CD4-positive, alpha-beta memory T cell (primary cell): ENCODE measurements around the gene DRG1. TPM values are rescaled to one million over a fixed set of nuclear protein-coding genes. Genes with fewer than 3 reads are reported as not detected.
"Not testable (repeated sequence)": the region's sequence is repeated elsewhere in the genome, so short reads cannot be mapped to it uniquely, and the experiment has no call there.

Experiments
- CTCF ChIA-PET: fragments of 350-600 bp; sonication (Branson Sonifier 250); formaldehyde crosslinking; loops from one replicate; lab custom pipeline; 2021; ENCODE audit warnings: inconsistent platforms; ENCODE audit not compliant: partially characterized antibody; lab: Charles Lee
- POLR2A ChIA-PET: fragments of 350-600 bp; sonication (Branson Sonifier 250); formaldehyde crosslinking; loops from one replicate; lab custom pipeline; 2021; ENCODE audit not compliant: partially characterized antibody; lab: Charles Lee
- DNase-seq, 5 donors: peaks; one replicate each; pipeline versions ENCODE4 v3.0.0 to v3.0.0-alpha.2; 2020 to 2022; ENCODE audit warnings: mixed read lengths in 1 of 5
- H3K27ac ChIP-seq: one replicate; pipeline ENCODE4 v1.7.0; 2013; ENCODE audit warnings: low read depth, low read length
- H3K27me3 ChIP-seq: 2 replicates; pipeline ENCODE4 v1.7.0; 2013; ENCODE audit warnings: mild to moderate bottlenecking, low read length, moderate library complexity; ENCODE audit not compliant: insufficient read depth
- H3K36me3 ChIP-seq: 2 replicates; pipeline ENCODE4 v1.7.0; 2013; ENCODE audit warnings: mild to moderate bottlenecking, low read length, moderate library complexity; ENCODE audit not compliant: insufficient read depth
- H3K4me1 ChIP-seq: 2 replicates; pipeline ENCODE4 v1.7.0; 2013; ENCODE audit warnings: mild to moderate bottlenecking, low read length, moderate library complexity; ENCODE audit not compliant: insufficient read depth
- H3K4me3 ChIP-seq, 2 donors: one replicate each; pipeline ENCODE4 v1.7.0; 2013; ENCODE audit warnings: low read length in 2 of 2, mild to moderate bottlenecking in 1 of 2
- H3K9me3 ChIP-seq, 2 donors: one replicate each; pipeline ENCODE4 v1.7.0; 2013; ENCODE audit warnings: low read length in 2 of 2, control low read depth in 1 of 2; ENCODE audit not compliant: control insufficient read depth in 1 of 2
- H3K27ac Mint-ChIP-seq, 7 donors: one replicate each; pipeline ENCODE4 v1.8.0; 2020 to 2021; ENCODE audit warnings: mixed read lengths in 7 of 7, mild to moderate bottlenecking in 6 of 7, inconsistent platforms in 3 of 7, moderate library complexity in 3 of 7
- H3K27me3 Mint-ChIP-seq, 2 donors: one replicate each; pipeline ENCODE4 v1.8.0; 2020 to 2021; ENCODE audit warnings: mixed read lengths in 2 of 2
- H3K36me3 Mint-ChIP-seq, 2 donors: one replicate each; pipeline ENCODE4 v1.8.0; 2020 to 2021; ENCODE audit warnings: mixed read lengths in 2 of 2, inconsistent platforms in 1 of 2, mild to moderate bottlenecking in 1 of 2
- H3K4me1 Mint-ChIP-seq, 4 donors: one replicate each; pipeline ENCODE4 v1.8.0; 2020 to 2021; ENCODE audit warnings: mixed read lengths in 4 of 4, mild to moderate bottlenecking in 1 of 4
- H3K4me3 Mint-ChIP-seq, 8 donors: one replicate each; pipeline ENCODE4 v1.8.0; 2020 to 2021; ENCODE audit warnings: mixed read lengths in 8 of 8, mild to moderate bottlenecking in 7 of 8, moderate library complexity in 6 of 8, inconsistent platforms in 3 of 8
- H3K9me3 Mint-ChIP-seq, 8 donors: one replicate each; pipeline ENCODE4 v1.8.0; 2020 to 2021; ENCODE audit warnings: mixed read lengths in 8 of 8, mild to moderate bottlenecking in 5 of 8, inconsistent platforms in 3 of 8, moderate library complexity in 1 of 8
- intact Hi-C: fragments of 100-400 bp; cut with micrococcal nuclease; formaldehyde crosslinking; loops from one replicate; pipeline ENCODE4 v1.15.1; 2023
- polyA plus RNA-seq, 2 donors: library from polyadenylated mRNA; unstranded; fragments of 300-500 nt; fragmentation: Illumina TruSeq; gene quantifications; one replicate each; pipeline ENCODE4 v1.2.3, GENCODE V29; 2021
- total RNA-seq, 2 experiments: library from RNA; stranded (reverse); gene quantifications; one replicate each; pipeline ENCODE4 v1.2.3, GENCODE V29; 2021

DRG1 gene
- total and polyA plus RNA-seq, 4 experiments from 2014 or later: 74.8 to 128 (median 81.4) TPM

DNA sequence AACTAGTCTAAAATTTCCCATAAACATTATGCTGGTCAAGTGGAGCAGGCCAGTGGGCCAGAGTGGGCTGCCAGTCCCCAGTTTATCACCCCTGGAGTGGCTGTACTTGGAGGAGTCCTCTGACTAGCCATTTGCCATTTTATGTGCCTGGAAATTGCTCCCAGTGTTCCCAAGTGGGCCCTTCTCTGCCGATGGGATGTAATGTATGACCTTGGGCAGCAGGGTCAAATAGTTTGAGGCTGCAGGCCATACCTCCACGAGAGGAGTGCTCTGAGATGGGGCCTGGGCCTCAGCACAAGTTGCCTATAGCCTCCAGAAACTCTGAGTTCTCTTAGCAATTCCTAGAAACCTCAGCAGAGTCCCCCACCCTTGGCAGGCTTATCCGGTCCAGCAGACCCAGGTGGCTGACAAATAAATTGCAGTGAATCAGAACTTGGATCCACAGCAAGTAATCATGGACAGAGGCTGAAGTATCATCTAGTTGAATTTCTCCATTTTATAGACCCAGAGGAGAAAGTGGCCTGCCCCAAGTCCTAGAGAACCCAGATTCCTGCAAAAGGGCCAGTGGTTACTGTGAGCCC, 35.4 kb upstream of the DRG1 start:
- Mint-ChIP-seq H3K4me1 (no peaks in the 10 kb centered on the region), H3K36me3 (no peaks in the 10 kb centered on the region), H3K27me3 (no peaks in the 10 kb centered on the region), H3K27ac (no peak overlapping the region), H3K4me3 (no peak overlapping the region), H3K9me3 (no peaks in the 10 kb centered on the region)
- Histone ChIP-seq H3K27me3 (no peaks in the 10 kb centered on the region), H3K27ac (no peak overlapping the region), H3K4me1 (no peaks in the 10 kb centered on the region), H3K36me3 (no peaks in the 10 kb centered on the region), H3K9me3 (no peaks in the 10 kb centered on the region), H3K4me3 (no peak overlapping the region)
- intact Hi-C loops: no loop called here
- ChIA-PET CTCF (no interaction called here), POLR2A (no interaction called here)
- DNase-seq: no peak

DNA sequence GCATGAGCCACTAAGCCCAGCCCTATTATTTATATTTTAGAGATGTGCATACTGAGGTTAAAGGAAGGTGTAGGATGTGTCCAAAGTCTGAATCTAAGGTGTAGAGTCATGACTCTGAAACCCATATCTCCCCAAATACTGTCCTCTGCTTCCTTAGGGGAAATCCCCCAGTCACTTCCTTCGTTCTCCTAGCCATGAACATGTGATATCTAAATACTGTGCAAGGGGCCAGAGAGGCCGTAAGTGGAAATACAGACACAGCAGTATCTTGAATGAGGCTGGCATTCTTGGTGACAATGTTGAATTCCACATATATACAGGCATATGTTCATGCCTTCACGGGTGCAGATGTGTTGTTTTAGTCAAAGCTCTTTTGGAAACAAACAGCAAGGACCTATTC, 32.0 kb upstream of the DRG1 start:
- CTCF ChIA-PET: no interaction called here
- Histone ChIP-seq H3K36me3 (no peaks in the 10 kb centered on the region), H3K27ac (no peak overlapping the region), H3K9me3 (no peaks in the 10 kb centered on the region), H3K4me1 (no peaks in the 10 kb centered on the region), H3K27me3 (no peaks in the 10 kb centered on the region), H3K4me3 (no peak overlapping the region)
- POLR2A ChIA-PET: no interaction called here
- Mint-ChIP-seq H3K27me3 (no peaks in the 10 kb centered on the region), H3K9me3 (no peaks in the 10 kb centered on the region), H3K4me1 (no peaks in the 10 kb centered on the region), H3K27ac (no peak overlapping the region), H3K36me3 (no peaks in the 10 kb centered on the region), H3K4me3 (no peak overlapping the region)
- no peak for DNase-seq
- intact Hi-C loops: no loop called here

DNA sequence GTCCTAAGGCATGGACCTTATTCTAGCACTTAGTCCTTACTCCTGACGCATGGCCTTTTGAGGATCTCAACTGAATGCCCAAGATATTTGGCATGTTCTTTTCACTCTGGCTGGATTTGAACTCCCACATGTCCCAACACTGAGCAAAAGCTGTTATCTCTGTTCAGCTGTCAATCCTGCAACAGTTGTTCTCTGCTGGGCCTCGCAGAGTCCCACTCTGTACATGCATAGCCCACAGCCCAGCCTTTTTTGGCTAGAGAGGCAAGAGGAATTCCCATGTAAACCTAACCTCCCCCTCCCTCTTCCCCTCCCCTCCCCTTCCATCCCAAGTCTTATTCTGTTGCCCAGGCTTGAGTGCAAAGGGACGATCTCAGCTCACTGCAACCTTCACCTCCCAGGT, 21.8 kb upstream of the DRG1 start:
- POLR2A ChIA-PET: no interaction called here
- Histone ChIP-seq H3K27me3 (no peaks in the 10 kb centered on the region), H3K36me3 (no peaks in the 10 kb centered on the region), H3K9me3 (no peaks in the 10 kb centered on the region), H3K27ac (no peak overlapping the region), H3K4me1 (no peaks in the 10 kb centered on the region), H3K4me3 (no peak overlapping the region)
- DNase-seq: no peak
- no peaks in the 10 kb centered on the region for H3K27me3 Mint-ChIP-seq
- no peaks in the 10 kb centered on the region for H3K36me3 Mint-ChIP-seq
- H3K4me1 Mint-ChIP-seq: no peaks in the 10 kb centered on the region
- intact Hi-C loops: no loop called here
- no peak overlapping the region for H3K27ac Mint-ChIP-seq
- no peak overlapping the region for H3K4me3 Mint-ChIP-seq
- no peaks in the 10 kb centered on the region for H3K9me3 Mint-ChIP-seq
- CTCF ChIA-PET: no interaction called here

- Histone ChIP-seq H3K36me3 (no peaks in the 10 kb centered on the region), H3K4me3 (no peak overlapping the region), H3K9me3 (no peaks in the 10 kb centered on the region), H3K27me3 (no peaks in the 10 kb centered on the region), H3K4me1 (no peaks in the 10 kb centered on the region), H3K27ac (no peak overlapping the region)
- CTCF ChIA-PET: no interaction called here
- Mint-ChIP-seq H3K4me1 (no peaks in the 10 kb centered on the region), H3K36me3 (no peaks in the 10 kb centered on the region), H3K27ac (no peak overlapping the region), H3K27me3 (no peaks in the 10 kb centered on the region), H3K4me3 (no peak overlapping the region), H3K9me3 (no peaks in the 10 kb centered on the region)
- intact Hi-C loops: no loop called here
- POLR2A ChIA-PET: no interaction called here
- DNase-seq: no peak
Measured at GRCh38 chr22:31378123-31378522, 21.3 kb upstream of the DRG1 start.

DNA sequence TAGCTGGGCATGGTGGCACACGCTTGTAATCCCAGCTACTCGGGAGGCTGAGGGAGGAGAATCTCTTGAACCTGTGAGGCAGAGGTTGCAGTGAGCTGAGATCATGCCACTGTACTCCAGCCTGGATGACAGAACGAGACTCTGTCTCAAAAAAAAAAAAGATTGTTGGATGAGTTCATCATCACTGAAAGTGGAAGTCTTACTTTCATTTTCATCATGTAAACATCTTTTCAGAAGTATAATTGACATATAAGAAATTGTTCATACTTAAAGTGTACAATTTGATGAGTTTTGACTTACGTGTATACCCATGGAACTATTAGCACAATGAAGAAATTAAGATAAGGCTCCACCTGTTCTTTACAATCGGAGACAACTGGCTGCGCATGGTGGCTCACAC, 20.8 kb upstream of the DRG1 start:
- H3K4me1 Mint-ChIP-seq, H3K4me3 ChIP-seq, H3K27me3 Mint-ChIP-seq, H3K36me3 ChIP-seq, H3K27ac Mint-ChIP-seq, H3K36me3 Mint-ChIP-seq, intact Hi-C loops, DNase-seq, H3K27ac ChIP-seq, H3K4me1 ChIP-seq, H3K27me3 ChIP-seq, H3K9me3 Mint-ChIP-seq, POLR2A ChIA-PET, H3K9me3 ChIP-seq, CTCF ChIA-PET, H3K4me3 Mint-ChIP-seq: not testable (repeated sequence)

GRCh38 chr22:31393893-31394292, 5.5 kb upstream of the DRG1 start:
- H3K36me3 ChIP-seq: no peaks in the 10 kb centered on the region
- H3K9me3 ChIP-seq: no peaks in the 10 kb centered on the region
- peaks cover 4% of the 10 kb centered on the region for H3K4me1 ChIP-seq
- no peak for DNase-seq
- Mint-ChIP-seq H3K27me3 (peaks cover 2% of the 10 kb centered on the region in 2 donors), H3K36me3 (no peaks in the 10 kb centered on the region), H3K27ac (no peak overlapping the region), H3K9me3 (no peaks in the 10 kb centered on the region), H3K4me1 (peaks cover 0 to 2% (median under 1%) of the 10 kb centered on the region in 4 donors), H3K4me3 (no peak overlapping the region)
- no peak overlapping the region for H3K27ac ChIP-seq
- ChIA-PET POLR2A (interaction anchor here (0.8 kb wide), 1 partner anchor 49 kb away, joined by 7 read pairs; no protein-coding TSS in a partner anchor), CTCF (no interaction called here)
- no peaks in the 10 kb centered on the region for H3K27me3 ChIP-seq
- no peak overlapping the region for H3K4me3 ChIP-seq
- intact Hi-C loops: no loop called here

- H3K4me1 Mint-ChIP-seq: peaks cover 0 to 2% (median 2%) of the 10 kb centered on the region in 4 donors
- H3K4me3 Mint-ChIP-seq: no peak overlapping the region
- H3K27ac Mint-ChIP-seq: peak overlapping the region in 1 of 7 donors; percentile 2
- H3K27me3 Mint-ChIP-seq: peaks cover 2% of the 10 kb centered on the region in 2 donors
- no peak overlapping the region for H3K4me3 ChIP-seq
- H3K9me3 ChIP-seq: no peaks in the 10 kb centered on the region
- H3K27me3 ChIP-seq: no peaks in the 10 kb centered on the region
- H3K9me3 Mint-ChIP-seq: no peaks in the 10 kb centered on the region
- no peak for DNase-seq
- H3K36me3 ChIP-seq: no peaks in the 10 kb centered on the region
- POLR2A ChIA-PET: no interaction called here
- intact Hi-C loops: no loop called here
- H3K4me1 ChIP-seq: peaks cover 7% of the 10 kb centered on the region
- peaks cover 0 to under 1% of the 10 kb centered on the region in 2 donors for H3K36me3 Mint-ChIP-seq
- no peak overlapping the region for H3K27ac ChIP-seq
- CTCF ChIA-PET: no interaction called here
Measured at GRCh38 chr22:31394326-31394725, 5.1 kb upstream of the DRG1 start.
